DMS114 treated with DMSO at 0.1 percent for 48 hours (cell line): ENCODE results near the gene RFC3.
"Not testable (repeated sequence)": the region's sequence is repeated elsewhere in the genome, so short reads cannot be mapped to it uniquely, and the experiment has no call there.

ENCODE experiments used
- DNase-seq: peaks from one replicate; lab custom pipeline; 2025; ENCODE audit not compliant: unreplicated experiment; lab: John Stamatoyannopoulos, UW

Gene RFC3

DNA sequence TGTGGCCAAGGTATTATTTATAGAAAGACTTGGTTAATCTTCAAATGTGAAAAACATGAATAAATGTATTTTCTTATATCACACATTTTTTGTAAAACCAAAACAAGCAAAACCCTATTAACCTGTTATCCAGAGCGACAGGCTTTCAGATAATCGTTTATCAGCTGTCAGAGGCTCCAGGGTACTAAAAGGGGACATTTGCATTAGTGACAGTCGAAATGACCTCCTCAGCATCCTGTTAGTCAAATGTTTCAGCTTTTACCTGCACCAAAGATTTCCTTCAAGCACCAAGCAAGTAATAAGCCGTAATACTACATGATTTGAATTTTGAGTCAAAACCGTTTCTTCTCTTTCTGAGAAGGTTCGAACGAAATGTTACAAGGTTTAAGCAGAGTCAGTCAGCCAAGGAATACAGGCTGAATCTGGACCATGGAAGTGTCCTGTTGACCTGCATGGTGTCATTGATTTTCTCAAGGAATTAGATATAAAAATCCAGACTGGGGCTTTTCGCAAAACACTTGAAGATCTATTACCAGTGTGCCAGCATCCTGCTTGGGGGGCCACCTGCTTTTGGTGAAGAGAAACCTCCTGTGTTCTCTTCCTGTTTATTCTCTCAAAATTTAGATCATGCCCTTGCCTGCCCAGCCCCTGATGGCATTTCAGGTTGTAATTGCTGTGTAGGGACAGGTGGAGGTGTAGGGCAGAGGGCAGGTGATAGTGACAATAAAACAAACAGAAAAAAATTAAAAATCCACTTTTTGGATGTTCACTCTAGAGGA is 11.3 kb upstream of the RFC3 start:
- no peak for DNase-seq

DNA sequence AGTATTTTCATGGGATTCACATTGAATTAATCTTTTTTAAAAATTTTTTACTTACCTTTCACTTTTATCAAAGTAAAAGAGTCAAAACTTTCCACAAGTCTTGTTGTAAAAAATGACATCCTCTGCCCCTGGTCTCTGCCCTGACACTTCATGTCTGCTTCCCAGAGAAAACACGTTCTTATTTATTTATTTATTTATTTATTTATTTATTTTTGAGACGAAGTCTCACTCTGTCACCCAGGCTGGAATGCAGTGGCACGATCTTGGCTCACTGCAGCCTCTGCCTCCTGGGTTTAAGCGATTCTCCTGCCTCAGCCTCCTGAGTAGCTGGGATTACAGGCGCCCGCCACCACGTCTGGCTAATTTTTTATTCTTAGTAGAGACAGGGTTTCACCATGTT is 5.1 kb upstream of the RFC3 start:
- DNase-seq, result not testable (repeated sequence)

DNA sequence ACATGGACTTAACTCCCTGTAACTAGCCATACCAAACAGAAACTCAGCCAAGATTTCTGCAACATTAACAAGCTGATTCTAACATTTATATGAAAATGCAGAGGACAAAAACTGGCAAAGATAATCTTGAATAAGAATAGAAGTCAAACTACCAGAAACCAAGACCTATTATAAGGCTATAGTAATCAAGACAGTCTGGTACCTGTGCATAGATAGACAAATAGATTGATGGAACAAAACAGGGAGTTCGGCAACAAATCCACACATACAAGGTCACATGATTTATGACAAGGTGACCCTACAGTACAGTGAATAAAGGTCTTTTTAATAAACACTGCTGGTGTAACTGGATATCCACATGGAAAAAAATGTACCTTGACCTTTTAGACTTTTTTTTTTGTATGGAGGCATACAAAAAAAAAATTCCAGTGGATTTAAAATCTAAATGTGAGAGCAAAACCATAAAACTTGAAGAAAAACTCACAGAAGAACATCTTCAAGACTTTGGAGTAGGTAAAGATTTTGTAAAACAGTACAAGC is 2.9 kb upstream of the RFC3 start:
- no peak for DNase-seq

DNA sequence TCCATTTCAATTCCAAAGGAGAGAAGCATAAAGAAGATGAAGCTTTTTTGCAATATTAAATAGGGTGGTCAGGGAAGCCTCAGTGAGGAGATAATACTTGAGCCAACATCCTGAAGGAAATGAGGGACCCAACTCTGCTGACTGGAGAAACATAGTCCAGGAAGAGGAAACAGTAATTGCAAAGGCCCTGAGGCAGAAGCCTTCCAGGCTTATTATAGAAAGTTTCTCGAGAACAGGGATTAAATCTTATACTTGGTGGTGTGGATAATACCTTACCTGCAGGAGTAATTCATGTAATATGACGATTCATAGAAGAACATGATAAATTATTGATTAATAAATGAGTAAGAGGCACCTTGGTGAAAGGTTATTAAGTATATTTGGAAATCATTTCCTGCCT is 1.0 kb upstream of the RFC3 start:
- no peak for DNase-seq

DNA sequence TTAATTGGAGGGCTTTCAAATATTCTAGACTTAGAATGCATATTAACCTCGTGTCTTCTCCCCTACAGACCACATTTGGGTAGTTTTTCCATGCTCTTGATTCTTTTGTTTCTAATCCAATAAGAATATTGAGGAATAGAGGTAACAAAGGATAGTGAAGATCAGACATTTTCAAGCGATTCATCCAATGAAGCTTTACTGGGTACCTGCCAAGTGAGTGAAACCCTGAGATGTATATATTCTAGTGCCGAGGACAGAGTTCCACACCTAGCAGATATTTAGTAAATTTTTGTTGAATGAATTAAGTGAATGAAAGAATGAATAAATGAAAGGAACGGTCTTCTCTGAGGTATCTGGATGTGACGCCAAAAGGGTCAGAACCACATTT is 442 bp upstream of the RFC3 start:
- no peak for DNase-seq

DNA sequence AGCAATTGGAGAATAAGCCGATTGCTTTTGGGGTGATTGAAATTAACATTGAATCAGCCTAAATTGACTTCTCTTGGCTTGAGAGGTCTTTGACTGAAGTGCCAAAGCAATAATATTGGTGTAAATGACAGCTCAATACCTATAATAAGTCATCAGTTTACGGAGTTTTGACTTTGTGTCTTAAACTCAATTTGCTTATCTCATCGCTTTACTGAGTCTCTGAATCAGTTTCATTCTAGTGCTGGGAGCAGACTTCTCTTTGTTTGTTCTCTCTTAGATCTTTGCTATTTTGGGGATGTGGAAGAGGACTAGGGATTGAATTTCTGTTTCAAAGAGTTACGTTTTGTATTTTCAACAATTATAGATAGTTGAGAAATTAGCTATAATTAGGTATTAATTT is 7.1 kb downstream of the RFC3 start:
- DNase-seq, result no peak

DNA sequence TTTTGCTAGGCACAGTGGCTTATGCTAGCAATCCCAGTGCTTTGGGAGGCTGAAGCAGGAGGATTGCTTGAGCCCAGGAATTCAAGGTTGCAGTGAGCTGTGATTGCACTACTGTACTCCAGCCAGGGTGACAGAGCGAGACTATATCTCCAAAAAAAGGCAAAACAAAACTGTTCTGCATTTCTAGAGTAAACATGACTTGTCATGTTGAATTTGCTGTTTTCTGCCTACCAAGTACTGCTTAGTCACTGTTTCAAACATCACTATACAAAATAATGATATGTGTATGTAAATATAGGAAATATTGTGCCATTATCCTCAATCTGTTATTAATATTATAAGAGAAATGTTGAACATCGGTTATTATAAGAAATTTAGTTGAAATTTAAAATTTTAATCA is 9.2 kb downstream of the RFC3 start:
- DNase-seq, result no peak

DNA sequence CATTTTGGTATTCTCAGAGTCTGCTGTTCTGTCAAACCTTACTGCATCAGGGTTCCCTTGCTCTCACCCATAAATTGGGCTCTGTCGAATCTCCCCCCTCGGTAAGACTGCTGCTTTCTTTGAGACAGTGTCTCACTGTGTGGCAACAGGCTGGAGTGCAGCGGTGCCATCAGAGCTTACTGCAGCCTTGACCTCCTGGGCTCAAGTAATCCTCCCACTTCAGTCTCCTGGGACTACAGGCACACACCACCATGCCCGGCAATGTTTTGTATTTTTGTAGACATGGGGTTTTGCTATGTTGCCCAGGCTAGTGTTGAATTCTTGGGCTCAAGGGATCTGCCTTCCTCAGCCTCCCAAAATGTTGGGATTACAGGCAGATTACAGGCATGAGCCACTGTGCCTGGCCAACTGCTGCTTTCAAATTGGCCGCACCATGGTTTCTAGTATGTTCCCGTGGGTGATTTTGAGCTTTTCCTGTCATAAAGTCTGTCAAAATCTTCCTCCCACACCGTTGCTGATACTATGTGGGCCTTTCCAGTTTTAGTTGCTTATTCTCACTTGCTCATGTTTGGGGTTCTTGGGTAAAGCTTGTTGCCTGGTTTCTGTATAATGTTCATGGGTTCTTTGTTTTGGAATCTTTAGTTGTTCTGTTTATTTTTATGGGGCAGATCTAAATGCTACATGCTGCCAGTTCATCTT is 10.6 kb downstream of the RFC3 start:
- no peak for DNase-seq

DNA sequence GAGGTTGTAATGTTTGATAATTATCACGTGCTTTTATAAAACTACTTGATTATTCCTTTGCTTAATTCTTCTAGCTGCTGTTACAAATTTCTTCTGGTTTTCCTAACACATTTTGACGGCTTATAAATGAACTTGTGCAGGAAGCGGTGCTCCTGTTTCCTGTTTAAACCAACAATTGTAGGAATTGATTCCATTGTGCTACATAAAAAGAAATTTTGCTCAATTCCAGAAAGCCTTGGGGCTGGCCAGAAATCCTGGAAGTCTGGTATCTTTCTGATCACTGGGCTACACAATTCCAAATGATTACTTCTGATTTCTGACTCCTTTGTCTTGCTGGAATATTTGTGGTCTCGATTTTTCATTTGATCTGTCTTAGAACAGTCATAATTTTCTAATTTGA is 14.9 kb downstream of the RFC3 start:
- no peak for DNase-seq

DNA sequence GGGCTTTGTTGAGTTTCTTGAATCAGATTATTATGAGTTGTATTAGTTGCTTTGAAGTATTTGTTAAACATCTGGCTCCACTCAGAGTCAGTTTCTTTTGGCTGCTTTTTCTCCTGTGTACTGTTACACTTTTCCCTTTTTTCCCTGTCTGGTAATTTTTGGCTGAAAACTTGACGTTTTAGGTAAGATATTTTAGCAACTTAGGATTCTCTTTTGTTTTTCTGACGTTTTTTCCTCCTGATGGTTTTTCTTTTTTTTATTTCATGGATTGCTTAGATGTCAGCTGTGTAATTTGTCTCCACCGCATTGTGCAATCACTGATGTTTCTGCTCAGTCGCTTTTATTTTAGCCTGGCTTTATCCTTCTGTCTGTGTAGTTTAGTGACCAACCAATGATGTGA is 20.7 kb downstream of the RFC3 start:
- DNase-seq, result no peak

DNA sequence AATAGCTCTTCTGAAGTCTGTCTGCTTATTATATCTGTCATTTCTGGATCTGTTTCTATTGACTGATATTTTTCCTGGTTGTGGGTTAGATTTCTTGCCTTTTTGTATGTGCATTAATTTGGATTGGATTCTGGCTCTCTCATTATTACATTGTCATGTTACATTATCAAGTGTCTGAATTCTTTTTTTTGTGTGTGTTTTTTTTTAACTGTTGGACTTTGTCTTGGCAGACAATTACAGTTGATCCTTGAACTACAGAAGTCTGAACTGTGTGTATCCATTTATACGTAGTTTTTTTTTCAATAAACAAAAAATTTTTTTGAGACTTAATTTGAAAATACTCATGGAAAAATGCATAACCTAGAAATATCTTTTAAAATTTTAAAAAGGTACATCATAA is 22.5 kb downstream of the RFC3 start:
- no peak for DNase-seq

DNA sequence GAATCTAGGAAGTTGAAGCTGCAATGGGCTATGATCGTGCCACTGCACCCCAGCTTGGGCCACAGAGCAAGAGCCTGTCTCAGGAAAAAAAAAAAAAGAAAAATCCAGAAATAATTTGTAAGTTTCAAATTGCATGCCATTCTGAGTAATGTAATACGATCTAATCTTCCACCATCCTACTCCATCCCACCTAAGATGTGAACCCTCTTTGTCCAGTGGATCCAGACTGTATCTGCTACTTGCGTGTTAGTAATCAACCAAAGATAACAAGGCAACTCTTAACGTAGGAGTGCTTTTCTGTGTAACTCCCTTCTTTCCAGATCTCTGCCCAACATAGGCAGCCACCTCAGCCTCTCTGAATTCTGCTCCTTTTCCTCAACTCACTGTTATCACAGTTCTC is 24.3 kb downstream of the RFC3 start:
- DNase-seq, result no peak

DNA sequence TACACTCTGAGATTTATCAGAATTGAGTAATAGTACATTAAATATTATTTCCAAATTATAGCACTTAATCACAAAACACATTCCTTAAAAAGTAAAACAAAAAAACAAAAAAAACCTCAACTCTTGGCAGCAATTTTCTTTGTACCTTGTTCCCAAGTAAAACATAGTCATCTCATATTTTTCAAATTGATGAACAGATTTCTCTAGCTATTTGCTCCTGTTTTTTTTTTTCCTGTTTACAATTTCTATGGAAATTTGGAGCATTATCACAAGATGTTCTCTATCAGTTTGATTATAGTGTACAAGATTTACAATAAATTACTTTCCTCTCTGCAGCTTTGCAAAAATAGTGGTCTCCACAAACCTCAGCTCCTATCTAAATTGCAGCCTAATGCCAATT is 25.0 kb downstream of the RFC3 start:
- DNase-seq, result no peak

DNA sequence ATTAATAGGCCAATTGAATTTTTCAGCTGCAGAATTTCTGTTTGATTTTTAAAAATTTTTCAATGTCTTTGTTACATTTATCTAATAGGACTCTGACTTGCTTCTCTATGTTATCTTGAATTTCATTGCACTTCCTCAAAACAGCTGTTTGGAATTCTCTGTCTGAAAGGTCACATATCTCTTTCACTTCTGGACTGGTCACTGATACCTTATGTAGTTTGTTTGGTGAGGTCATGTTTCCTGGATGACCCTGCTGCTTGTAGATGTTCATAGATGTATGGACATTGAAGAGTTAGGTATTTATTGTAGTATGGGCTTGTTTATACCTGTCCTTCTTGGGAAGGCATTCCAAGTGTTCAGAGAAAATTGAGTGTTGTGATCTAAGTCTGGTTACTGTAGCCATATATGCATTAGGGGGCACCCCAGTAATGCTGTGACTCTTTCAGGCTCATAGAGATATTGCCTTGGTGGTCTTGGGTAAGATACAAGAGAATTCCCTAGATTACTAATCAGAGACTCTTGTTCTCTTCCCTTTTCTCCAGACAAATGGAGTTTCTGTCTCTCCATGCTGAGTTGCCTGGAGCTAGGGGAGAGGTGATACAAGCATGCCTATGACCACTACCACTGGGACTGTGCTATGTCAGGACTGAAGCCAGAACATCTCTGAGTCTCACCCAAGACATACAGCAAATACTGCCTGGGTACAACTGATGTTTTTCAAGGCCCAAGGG is 27.8 kb downstream of the RFC3 start:
- DNase-seq, result no peak

DNA sequence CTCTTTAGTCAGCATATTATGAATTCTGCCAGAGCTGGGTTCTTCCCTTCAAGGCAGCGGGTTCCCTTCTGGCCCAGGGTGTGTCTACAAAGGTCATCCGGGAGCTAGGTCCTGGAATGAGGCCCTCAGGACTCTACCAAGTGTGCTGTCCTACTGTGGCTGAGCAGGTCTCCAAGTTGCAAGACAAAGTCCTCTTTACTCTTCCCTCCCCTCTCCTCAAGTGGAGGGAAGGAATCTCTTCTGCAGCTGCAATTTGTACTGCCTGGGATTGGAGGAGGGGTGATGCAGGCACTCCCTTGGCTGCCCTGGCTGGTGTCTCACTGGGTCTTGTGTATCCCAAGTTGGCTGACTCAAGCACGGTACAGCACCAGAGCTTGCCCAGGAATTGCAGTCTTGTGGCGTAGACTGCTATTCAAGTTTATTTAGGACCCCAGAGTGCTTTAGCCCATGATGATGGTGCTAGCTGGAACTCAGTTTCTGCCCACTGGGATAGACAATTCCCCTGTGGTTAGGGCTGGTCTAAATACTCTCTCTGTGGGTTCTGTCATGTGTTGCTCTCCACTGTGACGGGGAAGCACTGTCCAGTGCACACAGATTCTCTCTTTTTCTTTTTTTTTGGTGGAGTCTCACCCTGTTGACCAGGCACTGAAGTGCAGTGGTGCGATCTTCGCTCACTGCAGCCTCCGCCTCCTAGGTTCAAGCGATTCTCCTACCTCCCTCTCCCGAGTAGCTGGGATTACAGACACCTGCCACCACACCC is 28.5 kb downstream of the RFC3 start:
- no peak for DNase-seq

DNA sequence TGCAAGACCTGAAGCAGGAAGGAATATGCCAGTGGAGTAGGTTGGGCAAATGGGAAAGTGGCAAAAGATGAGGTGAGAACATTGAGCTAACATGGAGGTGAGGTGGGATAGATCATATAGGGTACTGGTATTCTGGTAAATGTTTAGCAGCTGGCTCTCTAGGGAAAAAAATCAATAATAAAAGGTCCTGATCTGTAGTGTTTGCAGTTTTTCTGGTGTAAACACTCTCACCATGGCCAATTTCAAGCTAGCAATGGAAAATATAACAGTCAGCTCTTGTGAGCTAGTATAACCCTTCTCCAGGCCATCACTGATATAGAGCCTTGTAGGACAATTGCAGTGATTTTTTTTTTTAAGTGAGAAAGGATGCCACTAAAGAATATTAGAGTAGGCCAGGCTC is 31.3 kb downstream of the RFC3 start:
- no peak for DNase-seq

DNA sequence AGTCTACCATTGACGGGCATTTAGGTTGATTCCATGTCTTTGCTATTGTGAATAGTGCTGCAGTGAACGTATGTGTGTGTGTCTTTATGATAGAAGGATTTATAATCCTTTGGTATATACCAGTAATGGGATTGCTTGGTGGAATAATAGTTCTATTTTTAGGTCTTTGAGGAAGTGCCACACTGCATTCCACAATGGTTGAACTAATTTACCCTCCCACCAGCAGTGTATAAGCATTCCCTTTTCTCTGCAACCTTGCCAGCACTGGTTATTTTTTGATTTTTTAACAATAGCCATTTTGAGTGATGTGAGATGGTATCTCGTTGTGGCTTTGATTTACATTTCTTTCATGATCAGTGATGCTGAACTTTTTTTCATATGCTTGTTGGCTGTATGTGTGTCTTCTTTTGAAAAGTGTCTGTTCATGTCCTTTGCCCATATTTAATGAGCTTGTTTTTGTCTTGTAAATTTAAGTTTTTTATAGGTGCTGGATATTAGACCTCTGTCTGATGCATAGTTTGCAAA is 37.5 kb downstream of the RFC3 start:
- no peak for DNase-seq

DNA sequence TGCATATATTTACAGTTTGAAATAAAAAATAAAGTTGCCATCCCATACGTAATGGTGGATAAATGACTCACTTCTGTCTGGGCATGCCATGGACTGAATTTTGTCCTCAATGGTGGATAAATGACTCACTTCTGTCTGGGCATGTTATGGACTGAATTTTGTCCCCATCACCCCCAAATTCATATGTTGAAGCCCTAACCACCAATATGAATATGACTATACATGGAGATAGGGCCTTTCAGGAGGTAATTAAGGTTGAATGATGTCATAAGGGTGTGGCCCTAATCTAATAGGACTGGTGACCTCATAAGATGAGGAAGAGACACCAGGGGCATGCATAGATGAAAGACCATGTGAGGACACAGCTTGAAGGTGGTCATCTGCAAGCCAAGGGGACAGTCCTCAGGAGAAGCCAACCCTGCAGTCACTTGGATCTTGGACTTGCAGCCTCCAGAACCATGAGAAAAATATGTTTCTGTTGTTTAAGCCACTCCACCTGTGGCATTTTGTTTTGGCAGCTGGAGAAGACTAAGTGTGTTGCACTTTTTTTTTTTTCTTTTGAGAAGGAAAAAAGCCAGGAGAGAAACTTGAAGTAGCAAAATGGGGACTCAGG is 41.8 kb downstream of the RFC3 start:
- DNase-seq, result no peak

DNA sequence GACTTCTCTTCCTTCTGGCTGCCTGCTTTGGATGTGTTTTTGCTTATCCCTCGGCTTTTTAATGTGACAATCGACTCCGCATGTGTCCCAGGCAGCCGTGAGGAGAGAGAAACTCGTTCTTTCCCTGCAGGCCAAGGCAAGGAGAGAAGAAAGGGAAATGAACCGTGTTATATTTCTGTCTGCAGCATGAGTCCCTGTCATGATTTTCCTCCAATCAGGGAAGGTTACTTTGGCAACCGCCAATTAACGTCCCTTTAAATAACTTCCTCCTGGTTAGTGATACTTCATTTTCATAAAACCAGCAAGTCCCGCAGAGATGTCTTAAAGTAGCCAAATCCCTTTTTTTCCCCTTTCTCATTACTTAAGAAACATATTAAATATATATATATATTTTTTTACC is 42.6 kb downstream of the RFC3 start:
- no peak for DNase-seq

DNA sequence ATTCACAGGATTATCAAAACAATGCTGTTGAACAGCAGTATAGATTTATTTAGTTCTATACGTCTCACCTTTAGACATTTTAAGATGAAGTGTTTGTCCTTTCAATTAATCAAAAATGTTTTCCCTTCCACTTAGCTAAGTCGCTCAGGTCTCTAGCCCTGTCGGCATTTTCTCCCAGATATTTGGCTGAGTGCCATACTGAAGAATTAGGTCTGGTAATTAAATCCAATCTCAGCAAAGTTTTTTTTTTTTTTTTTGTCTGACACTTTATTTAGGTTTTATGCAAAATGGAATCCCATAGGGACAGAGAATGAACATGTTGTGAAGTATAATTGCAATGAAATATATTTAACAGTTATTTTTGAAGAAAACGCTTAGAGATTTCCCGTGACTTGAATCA is 44.1 kb downstream of the RFC3 start:
- no peak for DNase-seq
